SKM-1 (cell line): ENCODE measurements around the gene MSLN.
A peak's percentile ranks its signal among the peaks of the same experiment; 100 is the strongest.

ENCODE experiments used
- DNase-seq: peaks from one replicate; lab custom pipeline; 2025; ENCODE audit not compliant: unreplicated experiment; lab: John Stamatoyannopoulos, UW

The MSLN gene

GRCh38 chr16:801584-802363 is 41.2 kb downstream of the MSLN start:
- no peak for DNase-seq

DNA sequence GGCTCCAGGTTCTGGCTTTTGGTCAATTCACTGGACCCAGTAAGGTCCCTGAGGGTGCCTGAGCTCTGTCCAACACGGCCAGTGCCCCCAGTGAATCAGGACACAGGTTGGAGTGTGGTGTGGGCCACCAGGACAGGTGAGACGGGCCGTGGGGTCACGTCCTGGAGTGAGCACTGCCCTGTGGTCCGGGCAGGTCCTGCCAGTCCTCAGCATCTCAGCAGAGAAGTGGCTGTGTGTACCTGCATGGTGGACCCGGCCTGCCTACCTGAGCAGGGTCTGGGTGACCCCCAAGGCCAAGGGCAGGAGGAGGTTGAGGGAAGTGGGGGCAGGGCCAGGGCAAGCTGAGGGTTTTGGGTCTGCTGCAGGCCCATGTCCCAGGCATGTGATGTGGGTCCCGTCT is 41.9 kb downstream of the MSLN start:
- no peak for DNase-seq

- no peak for DNase-seq
Observed at GRCh38 chr16:802914-803753, 42.6 kb downstream of the MSLN start.

- DNase-seq = no peak
Observed at GRCh38 chr16:803754-804080, 43.2 kb downstream of the MSLN start.

- DNase-seq = no peak
Observed at GRCh38 chr16:804193-805048, 43.9 kb downstream of the MSLN start.

DNA sequence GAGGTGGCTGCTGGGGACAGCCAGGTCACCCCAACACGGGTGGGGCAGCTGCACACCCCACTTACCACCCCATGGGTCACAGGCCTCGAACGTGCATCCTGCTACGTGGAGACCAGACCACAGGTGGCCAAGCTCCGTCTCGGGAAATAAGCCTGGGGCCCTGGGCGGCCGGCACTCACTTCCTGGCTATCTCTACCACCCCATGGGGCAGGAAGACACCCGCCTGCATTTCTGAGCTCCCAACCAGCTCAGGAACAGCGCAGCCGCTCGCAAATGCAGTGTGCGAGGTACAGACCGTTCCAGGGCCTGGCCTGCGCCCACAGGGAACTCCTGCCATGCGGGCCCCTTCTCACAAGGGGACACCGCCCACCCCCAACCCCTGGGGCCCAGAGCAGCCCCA is 44.9 kb downstream of the MSLN start:
- DNase-seq = no peak

DNA sequence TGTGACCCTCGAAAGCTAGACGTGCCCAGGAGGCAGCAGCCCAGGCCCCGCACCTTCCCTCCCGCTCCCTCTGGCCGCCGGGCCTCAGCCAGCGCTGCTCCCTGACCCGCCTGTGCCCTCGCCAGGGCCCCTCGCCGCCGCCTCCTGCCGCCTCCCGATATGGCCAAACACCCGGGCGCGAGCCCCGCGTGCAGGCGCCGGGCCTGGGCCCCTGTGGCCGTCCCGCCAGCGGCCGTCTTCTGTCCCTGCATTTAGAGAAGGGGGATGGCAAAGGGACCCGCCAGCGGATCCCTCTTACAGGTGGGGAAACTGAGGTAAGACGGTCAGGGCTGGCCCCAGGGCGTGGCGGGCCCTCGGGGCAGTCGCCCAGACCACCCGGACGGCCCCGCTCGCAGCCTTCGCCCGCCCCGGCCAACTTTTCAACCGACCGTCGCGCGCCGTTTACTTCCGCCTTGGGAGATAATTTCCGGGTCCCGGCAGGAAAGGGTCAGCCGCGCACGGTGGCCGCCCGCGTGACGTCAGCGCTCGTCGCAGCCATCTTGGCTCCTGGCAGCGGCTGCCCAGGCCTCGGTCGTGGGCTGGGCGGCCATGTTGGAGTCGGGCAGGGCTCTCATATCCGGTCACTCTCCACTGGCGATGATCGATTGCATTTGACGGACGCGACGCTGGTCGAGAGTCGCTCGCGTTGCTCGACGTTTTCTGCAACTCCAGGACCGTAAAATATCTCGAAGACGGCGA is 47.0 kb downstream of the MSLN start:
- DNase-seq = peak; percentile 16

DNA sequence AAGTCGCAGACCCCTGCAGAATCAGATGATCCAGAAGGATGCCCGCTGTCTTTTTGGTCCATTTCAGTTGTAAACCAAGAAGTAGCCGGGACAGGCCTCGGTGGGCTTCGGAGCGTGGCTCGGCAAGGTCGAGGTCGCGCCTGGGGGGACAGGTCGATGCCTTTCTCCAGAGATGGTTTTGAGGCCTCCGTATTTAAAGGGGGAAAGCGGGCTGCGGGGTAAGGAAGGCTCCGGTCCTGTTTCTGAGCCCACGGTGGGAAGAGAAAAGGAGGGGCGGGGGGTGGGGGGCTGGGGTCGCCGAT is 47.5 kb downstream of the MSLN start:
- no peak for DNase-seq

DNA sequence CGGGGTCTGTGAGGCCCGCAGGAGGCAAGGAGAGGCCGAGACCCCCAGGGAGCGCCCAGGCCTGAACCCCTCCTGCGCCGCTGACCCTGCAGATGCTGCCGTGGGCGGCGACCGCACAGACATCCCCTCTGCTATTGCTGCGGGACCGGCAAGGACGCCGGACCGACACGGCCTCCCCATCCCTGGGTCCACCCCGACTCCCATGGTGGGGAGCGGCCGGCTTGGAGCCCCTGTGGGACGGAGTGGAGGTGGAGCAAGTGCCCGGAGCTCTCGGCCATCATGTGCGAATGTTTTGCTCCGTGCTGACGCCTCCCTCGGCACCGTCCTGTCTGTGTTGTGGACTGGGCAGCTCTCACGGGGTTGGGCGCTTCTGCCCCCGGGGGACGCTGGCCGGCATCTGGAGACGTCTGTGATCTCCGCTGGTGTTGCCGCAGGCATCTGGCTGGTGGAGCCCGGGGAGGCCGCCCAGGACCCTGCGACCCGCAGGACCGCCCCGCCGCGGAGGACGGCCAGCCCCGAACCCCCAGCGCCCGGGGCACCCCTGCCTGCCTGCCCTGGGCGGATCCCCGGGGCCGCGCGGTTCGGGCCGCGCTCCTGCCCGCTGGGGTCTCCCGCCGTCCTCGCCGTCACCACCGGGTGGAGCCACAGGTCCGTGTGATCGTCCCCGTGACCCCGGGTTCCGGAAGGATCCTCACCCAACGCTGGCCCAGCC is 52.8 kb downstream of the MSLN start:
- DNase-seq = no peak

GRCh38 chr16:813916-814412 is 53.4 kb downstream of the MSLN start:
- no peak for DNase-seq

DNA sequence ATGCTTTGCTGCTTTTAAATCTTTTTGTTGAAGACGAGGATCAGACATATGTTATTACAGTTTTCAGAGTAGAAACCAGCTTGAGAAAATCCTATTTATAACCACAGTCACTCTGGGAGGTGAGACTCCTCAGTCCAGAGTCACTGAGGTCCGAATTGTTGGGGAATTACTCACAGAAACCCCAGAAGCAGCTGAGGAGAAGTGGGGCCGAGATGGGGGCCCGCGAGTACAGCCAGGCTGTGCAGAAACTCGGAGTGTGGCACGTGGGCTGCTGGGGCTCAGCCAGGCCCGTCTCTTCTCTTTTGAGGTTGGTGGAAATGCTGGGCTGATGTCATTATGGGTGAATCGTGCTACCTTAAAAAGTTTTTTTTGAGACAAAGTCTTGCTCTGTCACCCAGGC is 54.4 kb downstream of the MSLN start:
- DNase-seq = no peak

DNA sequence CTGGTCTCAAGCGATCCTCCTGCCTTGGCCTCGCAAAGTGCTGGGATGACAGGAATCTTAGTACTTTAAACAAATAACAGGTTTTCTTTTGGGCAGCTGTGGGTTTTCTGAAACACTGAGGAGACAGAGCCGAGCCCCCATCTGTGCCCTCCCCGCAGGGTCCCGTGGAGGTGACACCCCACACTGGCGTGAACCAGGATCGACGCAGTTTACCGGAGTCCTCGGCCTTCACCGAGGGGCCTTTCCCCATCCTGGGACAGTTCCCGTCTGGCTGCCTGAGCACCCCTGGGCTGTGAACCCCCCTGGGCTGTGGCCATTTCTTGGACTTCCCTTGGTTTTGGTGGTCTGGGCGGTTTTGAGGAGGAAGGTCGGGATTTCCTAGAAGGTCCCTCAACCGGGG is 55.3 kb downstream of the MSLN start:
- no peak for DNase-seq

- no peak for DNase-seq
Observed at GRCh38 chr16:817001-817906, 56.7 kb downstream of the MSLN start.

DNA sequence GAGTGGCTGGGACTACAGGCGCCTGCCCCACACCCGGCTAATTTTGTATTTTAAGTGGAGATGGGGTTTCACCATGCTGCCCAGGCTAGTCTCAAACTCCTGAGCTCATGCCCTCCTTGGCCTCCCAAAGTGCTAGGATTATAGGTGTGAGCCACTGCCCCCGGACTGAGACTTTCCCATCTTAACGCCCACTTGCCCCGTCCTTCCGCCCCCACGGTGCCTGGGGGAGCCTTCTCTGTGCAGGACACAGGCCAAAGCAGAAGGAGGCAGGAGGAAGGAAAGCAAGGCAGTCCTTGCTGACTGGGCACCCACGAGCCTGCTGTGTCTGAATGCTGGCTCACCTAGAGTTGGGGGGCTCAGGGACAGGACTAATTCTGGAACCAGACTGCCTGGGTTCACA is 57.6 kb downstream of the MSLN start:
- no peak for DNase-seq
